Astrocyte (in vitro differentiated cells and primary cell): ENCODE measurements around the gene TERT. TPM values are rescaled to one million over a fixed set of nuclear protein-coding genes. Genes with fewer than 3 reads are reported as not detected.

ENCODE experiments used
- DNase-seq: peaks from one replicate; pipeline ENCODE4 v3.0.0-alpha.2; 2010; ENCODE audit warnings: low read depth
- FAIRE-seq: peaks from 2 replicates; lab custom pipeline; 2011; peaks lifted over from hg19 to GRCh38; lab: Jason Lieb, UNC
- H2AFZ ChIP-seq: 2 replicates; pipeline ENCODE4 v1.6.0; 2012; ENCODE audit warnings: low read depth, low read length, inconsistent platforms
- H3K27ac ChIP-seq: 2 replicates; pipeline ENCODE4 v1.5.1; 2011; ENCODE audit warnings: low read depth, low read length, inconsistent platforms
- H3K27me3 ChIP-seq: 2 replicates; pipeline ENCODE4 v1.6.0; 2011; ENCODE audit warnings: low read length, inconsistent platforms; ENCODE audit not compliant: insufficient read depth
- H3K36me3 ChIP-seq: 2 replicates; pipeline ENCODE4 v1.5.1; 2011; ENCODE audit warnings: low read length, inconsistent platforms; ENCODE audit not compliant: insufficient read depth
- H3K4me1 ChIP-seq: 2 replicates; pipeline ENCODE4 v1.5.1; 2011; ENCODE audit warnings: low read length, inconsistent platforms; ENCODE audit not compliant: insufficient read depth
- H3K4me2 ChIP-seq: 2 replicates; pipeline ENCODE4 v1.6.0; 2012; ENCODE audit warnings: low read length, inconsistent platforms
- H3K4me3 ChIP-seq: 2 replicates; pipeline ENCODE4 v1.5.1; 2011; ENCODE audit warnings: low read depth, mild to moderate bottlenecking, low read length, inconsistent platforms; ENCODE audit not compliant: insufficient read depth
- H3K79me2 ChIP-seq: 2 replicates; pipeline ENCODE4 v1.6.0; 2012; ENCODE audit warnings: mild to moderate bottlenecking, low read length, inconsistent platforms; ENCODE audit not compliant: insufficient read depth
- H3K9ac ChIP-seq: 2 replicates; pipeline ENCODE4 v1.6.0; 2012; ENCODE audit warnings: mild to moderate bottlenecking, low read length, inconsistent platforms
- H3K9me3 ChIP-seq: 2 replicates; pipeline ENCODE4 v1.5.1; 2012; ENCODE audit warnings: low read depth, mild to moderate bottlenecking, low read length, inconsistent platforms; ENCODE audit not compliant: insufficient read depth
- H4K20me1 ChIP-seq: 2 replicates; pipeline ENCODE4 v1.6.0; 2012; ENCODE audit warnings: low read length, inconsistent platforms; ENCODE audit not compliant: insufficient read depth
- H3K27ac Mint-ChIP-seq: one replicate; pipeline ENCODE4 v1.8.0; 2021; ENCODE audit warnings: mild to moderate bottlenecking, mixed read lengths; ENCODE audit not compliant: unreplicated experiment
- H3K27me3 Mint-ChIP-seq: one replicate; pipeline ENCODE4 v1.8.0; 2021; ENCODE audit warnings: low read depth, mixed read lengths; ENCODE audit not compliant: unreplicated experiment
- H3K36me3 Mint-ChIP-seq: one replicate; pipeline ENCODE4 v1.8.0; 2021; ENCODE audit warnings: low read depth, mixed read lengths; ENCODE audit not compliant: unreplicated experiment
- H3K4me1 Mint-ChIP-seq: one replicate; pipeline ENCODE4 v1.8.0; 2021; ENCODE audit warnings: low read depth, mixed read lengths; ENCODE audit not compliant: unreplicated experiment
- H3K4me3 Mint-ChIP-seq: one replicate; pipeline ENCODE4 v1.8.0; 2021; ENCODE audit warnings: mild to moderate bottlenecking, moderate library complexity, mixed read lengths; ENCODE audit not compliant: unreplicated experiment
- H3K9me3 Mint-ChIP-seq: one replicate; pipeline ENCODE4 v1.8.0; 2021; ENCODE audit warnings: mild to moderate bottlenecking, mixed read lengths; ENCODE audit not compliant: unreplicated experiment
- EZH2 ChIP-seq: IDR thresholded peaks from 2 replicates; pipeline ENCODE4 v1.6.1; 2012; ENCODE audit warnings: mild to moderate bottlenecking, low read length, inconsistent platforms; ENCODE audit not compliant: insufficient read depth
- total RNA-seq: library from RNA; stranded (reverse); gene quantifications from 2 replicates; pipeline ENCODE4 v1.2.1, GENCODE V29; 2021
- TF ChIP-seq, protein P1 (sequence below): IDR thresholded peaks from 2 replicates; pipeline ENCODE4 v1.5.1; 2011; ENCODE audit warnings: low read depth, mild to moderate bottlenecking, inconsistent platforms, low read length, moderate library complexity; ENCODE audit not compliant: insufficient read depth

TERT gene
- total RNA-seq, 1 donor from 2014 or later = 0.50 TPM

- FAIRE-seq (no peak), DNase-seq (no peak)
- Mint-ChIP-seq H3K4me1 (no peaks in the 10 kb centered on the region), H3K4me3 (no peak overlapping the region), H3K27ac (no peak overlapping the region), H3K27me3 (peaks cover 33% of the 10 kb centered on the region), H3K36me3 (peaks cover 3% of the 10 kb centered on the region), H3K9me3 (peaks cover 7% of the 10 kb centered on the region)
- Histone ChIP-seq H3K27me3 (no peaks in the 10 kb centered on the region), H3K9ac (no peak overlapping the region), H2AFZ (no peak overlapping the region), H4K20me1 (no peaks in the 10 kb centered on the region), H3K27ac (no peak overlapping the region), H3K79me2 (no peaks in the 10 kb centered on the region), H3K4me2 (no peak overlapping the region), H3K36me3 (no peaks in the 10 kb centered on the region), H3K4me3 (no peak overlapping the region), H3K9me3 (peaks cover 11% of the 10 kb centered on the region), H3K4me1 (no peaks in the 10 kb centered on the region)
- TF ChIP-seq, protein P1, sequence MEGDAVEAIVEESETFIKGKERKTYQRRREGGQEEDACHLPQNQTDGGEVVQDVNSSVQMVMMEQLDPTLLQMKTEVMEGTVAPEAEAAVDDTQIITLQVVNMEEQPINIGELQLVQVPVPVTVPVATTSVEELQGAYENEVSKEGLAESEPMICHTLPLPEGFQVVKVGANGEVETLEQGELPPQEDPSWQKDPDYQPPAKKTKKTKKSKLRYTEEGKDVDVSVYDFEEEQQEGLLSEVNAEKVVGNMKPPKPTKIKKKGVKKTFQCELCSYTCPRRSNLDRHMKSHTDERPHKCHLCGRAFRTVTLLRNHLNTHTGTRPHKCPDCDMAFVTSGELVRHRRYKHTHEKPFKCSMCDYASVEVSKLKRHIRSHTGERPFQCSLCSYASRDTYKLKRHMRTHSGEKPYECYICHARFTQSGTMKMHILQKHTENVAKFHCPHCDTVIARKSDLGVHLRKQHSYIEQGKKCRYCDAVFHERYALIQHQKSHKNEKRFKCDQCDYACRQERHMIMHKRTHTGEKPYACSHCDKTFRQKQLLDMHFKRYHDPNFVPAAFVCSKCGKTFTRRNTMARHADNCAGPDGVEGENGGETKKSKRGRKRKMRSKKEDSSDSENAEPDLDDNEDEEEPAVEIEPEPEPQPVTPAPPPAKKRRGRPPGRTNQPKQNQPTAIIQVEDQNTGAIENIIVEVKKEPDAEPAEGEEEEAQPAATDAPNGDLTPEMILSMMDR = no peak
- TF ChIP-seq EZH2 = no peak
Observed at GRCh38 chr5:1214163-1214935, 80.5 kb downstream of the TERT start.

DNA sequence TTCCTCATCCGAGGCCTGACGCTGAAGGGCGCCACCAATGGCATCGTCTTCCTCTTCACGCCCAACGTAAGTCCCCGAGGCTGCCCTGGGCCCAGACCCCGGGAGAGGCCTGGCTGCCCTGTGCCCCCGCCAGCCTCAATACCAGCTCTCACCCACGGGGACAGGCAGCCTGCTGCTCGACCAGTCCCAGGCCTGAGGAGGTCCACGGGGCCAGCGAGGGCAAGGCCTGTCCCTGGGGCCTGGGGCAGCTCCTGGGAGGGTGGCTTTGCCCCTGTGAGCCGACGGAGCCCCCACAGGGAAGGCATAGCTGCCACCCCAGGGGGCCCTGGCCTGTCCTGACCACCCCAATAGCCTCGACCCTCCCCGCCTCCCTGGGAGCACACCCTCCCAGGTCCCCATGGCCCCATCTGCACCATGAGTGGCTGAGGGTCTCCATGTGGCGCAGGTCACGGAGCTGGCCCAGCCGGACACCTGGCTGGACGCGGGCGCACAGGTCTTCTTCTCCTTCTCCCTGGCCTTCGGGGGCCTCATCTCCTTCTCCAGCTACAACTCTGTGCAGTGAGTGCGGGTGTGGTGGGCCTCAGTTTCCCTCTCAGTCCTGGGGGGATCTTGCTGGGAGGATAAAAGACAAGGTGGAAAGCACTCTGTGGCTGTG, 81.2 kb downstream of the TERT start:
- no peaks in the 10 kb centered on the region for H3K79me2 ChIP-seq
- H3K27me3 ChIP-seq = no peaks in the 10 kb centered on the region
- no peak overlapping the region for H3K4me2 ChIP-seq
- H3K9ac ChIP-seq = no peak overlapping the region
- no peak for DNase-seq
- TF ChIP-seq EZH2 = no peak
- TF ChIP-seq, protein P1 = no peak
- H3K27ac ChIP-seq = no peak overlapping the region
- no peak for FAIRE-seq
- H3K36me3 ChIP-seq = no peaks in the 10 kb centered on the region
- H4K20me1 ChIP-seq = no peaks in the 10 kb centered on the region
- peaks cover 3% of the 10 kb centered on the region for H3K36me3 Mint-ChIP-seq
- no peaks in the 10 kb centered on the region for H3K4me1 ChIP-seq
- H3K9me3 ChIP-seq = peaks cover 11% of the 10 kb centered on the region
- peaks cover 30% of the 10 kb centered on the region for H3K27me3 Mint-ChIP-seq
- no peaks in the 10 kb centered on the region for H3K4me1 Mint-ChIP-seq
- no peak overlapping the region for H3K4me3 ChIP-seq
- H3K9me3 Mint-ChIP-seq = peaks cover 5% of the 10 kb centered on the region
- no peak overlapping the region for H3K27ac Mint-ChIP-seq
- no peak overlapping the region for H3K4me3 Mint-ChIP-seq
- no peak overlapping the region for H2AFZ ChIP-seq
